ENCODE data around the gene CELF2.

Gene CELF2

GRCh38 chr10:11065567-11065966, 47.9 kb downstream of the CELF2 start:
- TF ChIP-seq ZNF660 (tag by site-specific recombination; IDR thresholded peaks at IDR 0.05) (no peak), OSR2 (tag by site-specific recombination; IDR thresholded peaks at IDR 0.05) (no peak), SALL2 (tag by site-specific recombination; IDR thresholded peaks at IDR 0.05; ENCODE audit: borderline replicate concordance) (no peak), ZNF16 (tag by site-specific recombination; IDR thresholded peaks at IDR 0.05; ENCODE audit: low read depth) (no peak), GLIS2 (tag by site-specific recombination; IDR thresholded peaks at IDR 0.05) (no peak), TCF7L2 (IDR thresholded peaks at IDR 0.05; ENCODE audit: borderline replicate concordance, low read depth, low read length) (no peak), SP3 (tag by site-specific recombination; IDR thresholded peaks at IDR 0.05) (no peak), ZNF423 (tag by site-specific recombination; IDR thresholded peaks at IDR 0.05) (no peak), FEZF1 (tag by site-specific recombination; IDR thresholded peaks at IDR 0.05) (no peak), ZBTB48 (tag by site-specific recombination; IDR thresholded peaks at IDR 0.05) (no peak)
- Histone ChIP-seq H3K9me3 (ENCODE audit: control insufficient read depth, insufficient read depth, low read depth, low read length) (no peaks in the 10 kb centered on the region), H3K36me3 (ENCODE audit: control insufficient read depth in 2 of 2, insufficient read depth in 1 of 2, low read length in 2 of 2) (no peaks in the 10 kb centered on the region), H3K27ac (ENCODE audit: extremely low read depth, low read depth, low read length) (no peak overlapping the region), H3K4me1 (ENCODE audit: control insufficient read depth, insufficient read depth, low read length) (no peaks in the 10 kb centered on the region), H3K4me3 (ENCODE audit: low read depth, low read length) (no peak overlapping the region)
- ChIA-PET CTCF (no interaction called here), POLR2A (no interaction called here)

- Histone ChIP-seq H3K36me3 (ENCODE audit: control insufficient read depth in 2 of 2, insufficient read depth in 1 of 2, low read length in 2 of 2) (no peaks in the 10 kb centered on the region), H3K4me3 (ENCODE audit: low read depth, low read length) (no peak overlapping the region), H3K27ac (ENCODE audit: extremely low read depth, low read depth, low read length) (no peak overlapping the region), H3K4me1 (ENCODE audit: control insufficient read depth, insufficient read depth, low read length) (no peaks in the 10 kb centered on the region), H3K9me3 (ENCODE audit: control insufficient read depth, insufficient read depth, low read depth, low read length) (no peaks in the 10 kb centered on the region)
- CTCF ChIA-PET = interaction anchor here (1.4 kb wide), 1 partner anchor 47 kb away, joined by 3 read pairs; no protein-coding TSS in a partner anchor
- POLR2A ChIA-PET = no interaction called here
- no peak for TF ChIP-seq ZSCAN16 (tag by site-specific recombination; IDR thresholded peaks at IDR 0.05)
- no peak for TF ChIP-seq OVOL3 (tag by site-specific recombination; IDR thresholded peaks at IDR 0.05)
- no peak for TF ChIP-seq ZNF707 (tag by site-specific recombination; IDR thresholded peaks at IDR 0.05)
- TF ChIP-seq PRDM1 (tag by site-specific recombination; IDR thresholded peaks at IDR 0.05) = no peak
- TF ChIP-seq ZNF211 (tag by site-specific recombination; IDR thresholded peaks at IDR 0.05; ENCODE audit: low read depth) = no peak
- no peak for TF ChIP-seq ZNF391 (tag by site-specific recombination; IDR thresholded peaks at IDR 0.05; ENCODE audit: borderline replicate concordance, low read depth)
- TF ChIP-seq ZNF639 (tag by site-specific recombination; IDR thresholded peaks at IDR 0.05) = no peak
- no peak for TF ChIP-seq FEZF1 (tag by site-specific recombination; IDR thresholded peaks at IDR 0.05)
- TF ChIP-seq ZNF311 (tag by site-specific recombination; IDR thresholded peaks at IDR 0.05; ENCODE audit: borderline replicate concordance) = no peak
- TF ChIP-seq PATZ1 (tag by site-specific recombination; IDR thresholded peaks at IDR 0.05) = no peak
- TF ChIP-seq ZNF561 (tag by site-specific recombination; IDR thresholded peaks at IDR 0.05; ENCODE audit: borderline replicate concordance) = no peak
- no peak for TF ChIP-seq ZNF398 (tag by site-specific recombination; IDR thresholded peaks at IDR 0.05)
- no peak for TF ChIP-seq ZSCAN23 (tag by site-specific recombination; IDR thresholded peaks at IDR 0.05)
- TF ChIP-seq ZNF416 (tag by site-specific recombination; IDR thresholded peaks at IDR 0.05) = no peak
These were observed 48.8 kb downstream of the CELF2 start for GRCh38 chr10:11066520-11066919.
